Stimulated activated CD4-positive, alpha-beta T cell treated with anti-CD3 and anti-CD28 coated beads, TNF-alpha, amount 100 ng/mL, for 24 hours (primary cell): ENCODE measurements around the gene FANK1.

ENCODE experiments used
- DNase-seq, 3 experiments: peaks; one replicate each; pipeline ENCODE4 v3.0.0-alpha.2; 2020; ENCODE audit warnings: low read depth in 3 of 3

The FANK1 gene

GRCh38 chr10:125985557-125986240, 89.3 kb downstream of the FANK1 start:
- no peak for DNase-seq

GRCh38 chr10:125989791-125990190, 93.4 kb downstream of the FANK1 start:
- no peak for DNase-seq

DNA sequence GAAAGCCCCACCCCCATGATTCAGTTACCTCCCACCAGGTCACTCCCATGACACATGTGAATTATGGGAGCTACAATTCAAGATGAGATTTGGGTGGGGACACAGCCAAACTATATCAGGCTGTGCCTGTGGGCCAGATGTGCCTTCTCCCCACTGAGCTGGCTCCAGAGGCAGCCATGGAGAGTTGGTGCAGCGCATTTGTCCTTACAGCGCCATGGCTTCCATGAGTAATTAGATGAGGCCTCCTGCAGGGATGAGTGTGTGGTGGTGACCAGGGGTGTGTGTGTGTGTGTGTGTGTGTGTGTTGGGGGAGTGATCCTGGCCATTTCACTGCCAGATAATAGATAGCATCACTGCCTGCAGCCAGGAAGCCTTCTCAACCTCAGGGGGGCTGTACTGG, 94.6 kb downstream of the FANK1 start:
- DNase-seq: no peak

DNA sequence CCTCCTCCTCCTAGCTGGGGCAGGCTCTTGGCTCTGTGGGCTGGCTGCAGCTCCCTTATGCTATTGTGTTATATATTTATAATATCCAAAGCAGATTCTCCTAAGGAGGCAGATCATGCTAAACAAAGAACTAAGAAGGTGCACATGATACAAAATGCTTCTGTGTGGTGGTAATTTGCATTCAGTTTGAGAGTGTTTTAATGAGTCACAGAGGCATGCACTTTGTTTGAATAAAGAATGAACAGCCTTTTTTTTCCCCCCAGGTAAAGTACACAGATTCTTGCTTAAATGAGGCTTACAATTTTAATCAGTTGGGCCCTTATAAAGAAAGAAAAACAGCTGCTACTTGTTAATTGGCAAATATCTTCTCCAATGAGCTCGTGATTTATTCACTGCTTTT, 95.0 kb downstream of the FANK1 start:
- no peak for DNase-seq

- DNase-seq: no peak
Observed at GRCh38 chr10:125992254-125992653, 95.9 kb downstream of the FANK1 start.

- DNase-seq: no peak
Observed at GRCh38 chr10:125994601-125995000, 98.2 kb downstream of the FANK1 start.

GRCh38 chr10:125995726-125996304, 99.5 kb downstream of the FANK1 start:
- DNase-seq: no peak

DNA sequence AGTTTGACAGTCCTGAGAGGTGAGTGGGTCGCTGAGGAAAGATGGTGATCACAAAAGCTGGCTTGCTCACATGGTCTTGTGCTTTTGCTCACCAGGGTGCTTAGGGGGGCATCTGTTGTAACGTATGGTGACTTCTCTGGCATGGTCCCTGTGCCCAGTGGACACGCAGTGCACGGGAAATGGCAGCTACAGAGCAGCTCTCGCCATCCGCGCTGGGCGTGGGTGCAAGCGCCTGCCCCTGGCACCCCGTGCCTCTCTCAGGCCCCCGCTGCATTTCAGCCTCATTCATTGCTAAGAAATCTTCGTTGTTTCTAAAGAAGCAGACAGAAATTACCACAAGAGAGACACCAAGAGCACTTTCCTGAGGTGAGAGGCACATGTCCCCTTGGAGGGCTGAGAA, 101.2 kb downstream of the FANK1 start:
- DNase-seq: no peak

GRCh38 chr10:125999694-126000093, 103.3 kb downstream of the FANK1 start:
- DNase-seq: no peak

- DNase-seq: no peak
Observed at GRCh38 chr10:126001576-126001975, 105.2 kb downstream of the FANK1 start.

DNA sequence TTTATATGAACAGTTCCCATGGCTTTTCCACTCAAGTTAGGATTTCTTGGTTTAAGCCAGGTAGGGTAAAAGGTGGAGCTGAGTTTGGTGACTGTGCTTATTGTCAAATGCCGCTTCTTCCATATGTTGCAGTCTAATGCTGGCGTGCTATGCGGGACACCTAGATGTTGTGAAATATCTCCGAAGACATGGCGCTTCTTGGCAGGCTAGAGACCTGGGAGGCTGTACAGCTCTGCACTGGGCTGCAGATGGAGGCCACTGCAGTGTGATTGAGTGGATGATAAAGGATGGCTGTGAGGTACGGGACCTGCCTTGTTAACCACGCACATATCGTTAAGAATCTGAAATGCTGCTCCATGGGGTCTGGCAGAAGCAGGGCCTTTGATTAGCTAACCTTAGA, 108.4 kb downstream of the FANK1 start:
- no peak for DNase-seq

GRCh38 chr10:126006264-126006663, 109.9 kb downstream of the FANK1 start:
- DNase-seq: no peak

DNA sequence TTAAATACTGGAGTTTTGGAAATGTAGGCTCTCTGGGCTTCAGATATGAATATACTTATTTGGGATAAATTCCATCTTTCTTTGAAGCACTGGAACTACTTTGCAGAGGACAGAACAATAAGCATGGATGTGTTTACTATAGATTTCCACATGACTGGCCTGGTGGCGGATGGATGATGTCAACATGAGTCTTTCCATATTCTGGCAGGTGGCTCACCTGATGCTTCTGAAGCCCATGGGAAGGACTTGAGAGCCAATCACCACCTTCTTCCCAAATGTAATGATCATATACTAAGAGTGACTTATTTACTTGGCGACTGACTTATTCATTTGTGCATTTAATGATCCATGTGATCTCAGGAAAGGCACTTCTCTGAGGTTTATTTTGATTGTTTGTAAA, 110.5 kb downstream of the FANK1 start:
- no peak for DNase-seq

DNA sequence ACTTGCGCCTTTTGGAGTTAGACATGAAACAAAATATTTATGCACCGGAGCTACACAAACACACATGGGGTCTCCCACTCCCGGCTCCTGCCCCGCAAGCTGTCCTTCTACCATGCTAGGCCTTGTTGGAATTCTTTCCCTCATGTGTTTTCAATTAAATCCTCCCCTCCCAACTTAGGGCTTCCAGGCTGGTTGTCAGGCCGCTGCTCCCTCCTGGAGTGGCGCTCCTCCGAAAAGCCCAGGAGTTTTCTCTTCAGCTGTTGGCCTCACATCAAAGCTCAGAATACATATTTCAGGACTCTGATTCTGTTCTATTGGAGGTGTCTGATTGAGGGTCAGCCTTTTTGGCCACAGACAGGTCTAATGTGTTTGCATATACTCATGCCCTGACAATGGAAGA, 113.3 kb downstream of the FANK1 start:
- DNase-seq: no peak

- DNase-seq: no peak
Observed at GRCh38 chr10:126011995-126012394, 115.6 kb downstream of the FANK1 start.

- DNase-seq: no peak
Observed at GRCh38 chr10:126012485-126012884, 116.1 kb downstream of the FANK1 start.

DNA sequence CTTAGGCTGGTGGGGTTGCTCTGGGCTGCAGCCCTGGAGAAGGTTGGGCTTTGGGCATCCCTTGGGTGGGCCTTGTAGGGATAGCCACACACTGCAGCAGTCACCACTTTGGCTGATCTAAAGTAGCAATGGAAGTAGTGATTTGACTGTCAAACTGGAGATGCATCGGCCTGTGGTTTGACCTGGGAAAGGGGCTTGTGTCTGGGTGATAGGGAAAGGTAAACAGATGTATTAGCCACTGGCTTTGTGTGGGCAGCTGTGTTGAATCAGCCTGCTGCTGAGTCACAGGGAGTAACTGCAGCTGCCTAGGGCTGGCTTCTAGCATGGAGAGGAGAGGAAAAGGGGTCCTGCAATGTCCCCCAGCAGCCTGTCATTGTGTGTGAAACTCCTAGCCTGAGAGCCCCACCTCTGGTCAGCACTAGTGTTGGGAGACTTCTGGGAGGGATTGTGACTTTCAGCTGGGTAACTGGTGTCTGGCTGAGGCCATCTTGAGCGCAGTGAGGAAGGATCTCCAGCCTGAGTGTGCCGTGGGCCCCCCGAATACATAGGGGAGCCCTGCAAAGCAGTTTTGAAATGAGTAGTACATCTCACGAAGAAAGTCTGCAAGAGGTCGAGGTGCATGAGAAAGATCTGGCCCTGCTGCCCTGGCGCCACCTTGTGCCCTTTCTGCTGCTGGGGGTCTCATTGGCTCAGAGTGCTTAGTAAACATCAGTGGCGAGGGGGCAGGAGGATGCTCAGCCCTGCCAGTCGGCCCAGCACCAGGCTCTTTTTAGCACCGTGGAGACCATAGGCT, 117.3 kb downstream of the FANK1 start:
- DNase-seq: no peak

GRCh38 chr10:126014309-126014708, 117.9 kb downstream of the FANK1 start:
- no peak for DNase-seq

- DNase-seq: no peak
Observed at GRCh38 chr10:126015413-126015812, 119.0 kb downstream of the FANK1 start.

- no peak for DNase-seq
Observed at GRCh38 chr10:126016156-126016805, 119.9 kb downstream of the FANK1 start.

DNA sequence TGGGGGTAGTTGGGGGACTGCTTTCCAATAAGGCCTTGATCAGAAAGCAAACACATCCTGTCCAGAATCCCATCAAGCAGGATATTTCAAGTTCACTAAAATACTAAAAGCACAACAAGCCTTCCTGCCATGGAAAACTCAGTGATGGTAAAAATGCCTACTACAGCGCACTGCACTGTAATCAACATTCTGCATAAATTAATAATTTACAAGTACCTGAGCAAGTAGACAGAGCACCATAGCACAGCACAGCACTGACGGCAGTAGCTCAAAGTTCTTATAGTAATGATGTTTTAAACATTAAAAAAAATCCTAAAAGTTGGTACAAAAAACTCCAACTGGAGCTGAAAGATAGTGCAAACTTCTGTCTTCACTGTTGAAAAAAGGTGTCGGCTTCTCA, 120.5 kb downstream of the FANK1 start:
- no peak for DNase-seq

DNA sequence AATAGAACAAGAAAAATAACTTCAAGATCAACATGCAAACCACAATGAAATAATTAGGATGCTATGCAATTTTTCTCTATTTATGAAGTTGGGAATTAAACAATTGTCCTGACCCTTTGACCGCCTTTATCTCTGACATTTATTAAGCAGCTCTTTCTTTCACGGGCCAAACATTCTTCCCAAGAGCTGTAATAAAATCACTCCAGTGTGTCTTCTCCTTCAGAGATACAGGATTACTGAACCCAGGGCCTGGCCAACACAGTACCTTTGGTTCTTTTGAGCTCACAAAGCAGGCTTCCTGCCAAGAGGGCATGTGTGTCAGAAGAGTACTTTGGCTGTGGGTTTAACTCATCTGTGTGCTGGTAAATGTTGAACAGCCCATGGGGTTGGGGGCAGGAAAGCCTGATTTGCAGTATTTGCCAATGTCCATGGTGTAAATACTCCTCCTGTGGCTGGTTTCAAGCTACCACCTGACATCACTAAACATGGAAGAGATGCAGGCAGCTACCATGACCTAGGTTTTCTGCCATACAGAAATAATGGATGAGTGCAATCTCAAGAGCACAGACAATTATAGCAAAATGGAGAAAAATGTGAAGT, 121.7 kb downstream of the FANK1 start:
- no peak for DNase-seq
